H1 (cell line): Measurements from ENCODE around the gene STK32C.

ENCODE experiments used
- BCL11A ChIP-seq, 2 experiments: IDR thresholded peaks; one replicate each; pipeline ENCODE4 v1.6.1; 2011; ENCODE audit warnings: low read depth in 2 of 2, low read length in 2 of 2, mild to moderate bottlenecking in 2 of 2
- BRCA1 ChIP-seq: IDR thresholded peaks from 2 replicates; pipeline ENCODE4 v1.6.1; 2012; ENCODE audit warnings: low read depth, low read length, improper control_type of control experiment
- CEBPB ChIP-seq: IDR thresholded peaks from 2 replicates; pipeline ENCODE4 v1.6.1; 2012; ENCODE audit warnings: low read depth, low read length
- EZH2 ChIP-seq: fragments of 200-600 bp; sonication (generic); IDR thresholded peaks from 2 replicates; pipeline ENCODE4 v1.7.1; 2012; ENCODE audit warnings: low read depth, mild to moderate bottlenecking, moderate library complexity, low read length, inconsistent platforms; ENCODE audit not compliant: severe bottlenecking
- JUND ChIP-seq: IDR thresholded peaks from 2 replicates; pipeline ENCODE4 v1.6.1; 2011; ENCODE audit warnings: mild to moderate bottlenecking, improper control_type of control experiment, low read length
- MAFK ChIP-seq: IDR thresholded peaks from 2 replicates; pipeline ENCODE4 v1.6.1; 2012; ENCODE audit warnings: low read depth, mild to moderate bottlenecking, improper control_type of control experiment, low read length
- PHF8 ChIP-seq: fragments of 200-600 bp; sonication (generic); conservative IDR thresholded peaks from 2 replicates; pipeline ENCODE4 v1.7.1; 2012; ENCODE audit warnings: low read depth, mild to moderate bottlenecking, inconsistent platforms, low read length, moderate library complexity
- RAD21 ChIP-seq, 2 experiments: IDR thresholded peaks in 1 of 2; conservative IDR thresholded peaks in 1 of 2; 2 replicates each; pipeline ENCODE4 v1.6.1; 2011; ENCODE audit warnings: low read depth in 2 of 2, low read length in 2 of 2, improper control_type of control experiment in 1 of 2, inconsistent platforms in 1 of 2, mild to moderate bottlenecking in 1 of 2, moderate library complexity in 1 of 2
- SAP30 ChIP-seq: fragments of 300-600 bp; sonication (generic); IDR thresholded peaks from 2 replicates; pipeline ENCODE4 v1.7.1; 2012; ENCODE audit warnings: low read length, moderate library complexity, mild to moderate bottlenecking, inconsistent platforms; ENCODE audit not compliant: insufficient read depth, insufficient replicate concordance
- SP1 ChIP-seq: IDR thresholded peaks from 2 replicates; pipeline ENCODE4 v1.6.1; 2011; ENCODE audit warnings: low read depth, low read length
- TAF1 ChIP-seq: IDR thresholded peaks from 2 replicates; pipeline ENCODE4 v1.6.1; 2011; ENCODE audit warnings: mild to moderate bottlenecking, low read depth, low read length
- TF ChIP-seq, protein P1 (sequence below), 3 experiments: IDR thresholded peaks; 1 replicate in 2 of 3; 2 replicates in 1 of 3; pipeline versions ENCODE4 v1.5.1 to v1.6.1; 2011; ENCODE audit warnings: low read length in 3 of 3, mild to moderate bottlenecking in 3 of 3, inconsistent platforms in 2 of 3, low read depth in 1 of 3, moderate library complexity in 1 of 3; ENCODE audit not compliant: insufficient read depth in 1 of 3; ENCODE audit errors: control extremely low read depth in 1 of 3
- TF ChIP-seq, protein P2 (sequence below): IDR thresholded peaks from 2 replicates; pipeline ENCODE4 v1.6.1; 2012; ENCODE audit warnings: low read length, inconsistent platforms
- TF ChIP-seq, protein P3 (sequence below): IDR thresholded peaks from 2 replicates; pipeline ENCODE4 v1.6.1; 2012; ENCODE audit warnings: inconsistent platforms

DNA sequence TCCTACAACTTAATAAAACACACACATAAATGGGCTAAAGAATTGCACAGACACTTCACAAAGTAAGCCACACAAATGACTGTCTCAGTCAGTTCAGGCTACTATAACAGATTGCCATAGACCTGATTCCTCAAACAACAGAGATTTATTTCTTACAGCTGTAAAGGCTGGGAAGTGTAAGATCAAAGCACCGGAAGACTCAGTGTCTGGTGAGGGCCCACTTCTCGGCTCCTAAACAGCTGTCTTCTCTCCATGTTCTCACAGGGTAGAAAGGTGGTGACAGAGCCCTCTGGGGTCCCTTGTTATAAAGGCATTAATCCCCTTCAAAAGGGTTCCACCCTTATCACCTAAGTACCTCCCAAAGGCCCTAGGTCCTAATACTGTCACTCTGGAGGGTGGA, 18.3 kb downstream of the STK32C start:
- TF ChIP-seq RAD21 (IDR thresholded peaks at IDR 0.05 in 1 of 2, conservative IDR thresholded peaks at IDR 0.05 in 1 of 2; ENCODE audit: low read depth in 2 of 2, low read length in 2 of 2) (no peak), PHF8 (no peak), TAF1 (no peak), JUND (no peak), CEBPB (no peak), EZH2 (no peak), SAP30 (no peak), MAFK (no peak), BCL11A (IDR thresholded peaks at IDR 0.05; ENCODE audit: low read depth in 2 of 2, low read length in 2 of 2) (no peak), BRCA1 (no peak), SP1 (no peak)
- TF ChIP-seq, protein P1, sequence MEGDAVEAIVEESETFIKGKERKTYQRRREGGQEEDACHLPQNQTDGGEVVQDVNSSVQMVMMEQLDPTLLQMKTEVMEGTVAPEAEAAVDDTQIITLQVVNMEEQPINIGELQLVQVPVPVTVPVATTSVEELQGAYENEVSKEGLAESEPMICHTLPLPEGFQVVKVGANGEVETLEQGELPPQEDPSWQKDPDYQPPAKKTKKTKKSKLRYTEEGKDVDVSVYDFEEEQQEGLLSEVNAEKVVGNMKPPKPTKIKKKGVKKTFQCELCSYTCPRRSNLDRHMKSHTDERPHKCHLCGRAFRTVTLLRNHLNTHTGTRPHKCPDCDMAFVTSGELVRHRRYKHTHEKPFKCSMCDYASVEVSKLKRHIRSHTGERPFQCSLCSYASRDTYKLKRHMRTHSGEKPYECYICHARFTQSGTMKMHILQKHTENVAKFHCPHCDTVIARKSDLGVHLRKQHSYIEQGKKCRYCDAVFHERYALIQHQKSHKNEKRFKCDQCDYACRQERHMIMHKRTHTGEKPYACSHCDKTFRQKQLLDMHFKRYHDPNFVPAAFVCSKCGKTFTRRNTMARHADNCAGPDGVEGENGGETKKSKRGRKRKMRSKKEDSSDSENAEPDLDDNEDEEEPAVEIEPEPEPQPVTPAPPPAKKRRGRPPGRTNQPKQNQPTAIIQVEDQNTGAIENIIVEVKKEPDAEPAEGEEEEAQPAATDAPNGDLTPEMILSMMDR (IDR thresholded peaks at IDR 0.05; ENCODE audit: control extremely low read depth in 1 of 3, insufficient read depth in 1 of 3, low read depth in 1 of 3, low read length in 3 of 3): no peak
- TF ChIP-seq, protein P2, sequence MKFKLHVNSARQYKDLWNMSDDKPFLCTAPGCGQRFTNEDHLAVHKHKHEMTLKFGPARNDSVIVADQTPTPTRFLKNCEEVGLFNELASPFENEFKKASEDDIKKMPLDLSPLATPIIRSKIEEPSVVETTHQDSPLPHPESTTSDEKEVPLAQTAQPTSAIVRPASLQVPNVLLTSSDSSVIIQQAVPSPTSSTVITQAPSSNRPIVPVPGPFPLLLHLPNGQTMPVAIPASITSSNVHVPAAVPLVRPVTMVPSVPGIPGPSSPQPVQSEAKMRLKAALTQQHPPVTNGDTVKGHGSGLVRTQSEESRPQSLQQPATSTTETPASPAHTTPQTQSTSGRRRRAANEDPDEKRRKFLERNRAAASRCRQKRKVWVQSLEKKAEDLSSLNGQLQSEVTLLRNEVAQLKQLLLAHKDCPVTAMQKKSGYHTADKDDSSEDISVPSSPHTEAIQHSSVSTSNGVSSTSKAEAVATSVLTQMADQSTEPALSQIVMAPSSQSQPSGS: no peak
- TF ChIP-seq, protein P3, sequence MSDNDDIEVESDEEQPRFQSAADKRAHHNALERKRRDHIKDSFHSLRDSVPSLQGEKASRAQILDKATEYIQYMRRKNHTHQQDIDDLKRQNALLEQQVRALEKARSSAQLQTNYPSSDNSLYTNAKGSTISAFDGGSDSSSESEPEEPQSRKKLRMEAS: no peak
